ENCODE measurements around the gene KIF3C. TPM values are rescaled to one million over a fixed set of nuclear protein-coding genes. Genes with fewer than 3 reads are reported as not detected.
"Not testable (repeated sequence)": the region's sequence is repeated elsewhere in the genome, so short reads cannot be mapped to it uniquely, and the experiment has no call there.

Gene KIF3C
- total RNA-seq, 1 donor from 2014 or later: 6.0 TPM

- DNase-seq (peak; percentile 81), ATAC-seq (peak; percentile 97 to 99)
- H3K27me3 ChIP-seq (ENCODE audit: low read depth): no peaks in the 10 kb centered on the region
- TF ChIP-seq CTCF (IDR thresholded peaks at IDR 0.05): no peak
- no peak overlapping the region for H3K4me3 ChIP-seq
- H3K4me1 ChIP-seq: peaks cover 16% of the 10 kb centered on the region
- intact Hi-C loops (cut with DNase I): no loop called here
- no peaks in the 10 kb centered on the region for H3K36me3 ChIP-seq
- H3K9me3 ChIP-seq: no peaks in the 10 kb centered on the region
- peak overlapping the region; percentile 57 for H3K27ac ChIP-seq
Observed at GRCh38 chr2:26018184-26019055, 36.1 kb upstream of the KIF3C start.

GRCh38 chr2:26017464-26018183 lies 35.3 kb upstream of the KIF3C start:
- intact Hi-C loops (cut with DNase I): no loop called here
- ATAC-seq (no peak), DNase-seq (no peak)
- Histone ChIP-seq H3K4me3 (no peak overlapping the region), H3K36me3 (no peaks in the 10 kb centered on the region), H3K9me3 (no peaks in the 10 kb centered on the region), H3K4me1 (peaks cover 23% of the 10 kb centered on the region), H3K27ac (peak overlapping the region; percentile 57), H3K27me3 (ENCODE audit: low read depth) (no peaks in the 10 kb centered on the region)
- no peak for TF ChIP-seq CTCF (IDR thresholded peaks at IDR 0.05)

DNA sequence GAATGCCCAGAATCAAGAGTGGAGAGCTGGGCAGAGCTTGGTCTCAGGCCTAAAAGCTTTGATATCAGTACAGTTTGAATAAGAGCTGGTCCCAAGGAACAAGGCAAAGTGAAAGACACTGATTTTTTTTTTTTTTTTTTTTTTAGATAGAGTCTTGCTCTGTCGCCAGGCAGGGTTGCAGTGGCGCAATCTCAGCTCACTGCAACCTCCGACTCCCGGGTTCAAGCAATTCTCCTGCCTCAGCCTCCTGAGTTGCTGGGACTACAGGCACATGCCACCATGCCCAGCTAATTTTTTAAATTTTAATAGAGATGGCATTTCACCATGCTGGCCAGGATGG lies 34.4 kb upstream of the KIF3C start:
- not testable (repeated sequence) for H3K9me3 ChIP-seq
- H3K27ac ChIP-seq: peak overlapping the region; percentile 31

GRCh38 chr2:26016012-26016705 lies 33.9 kb upstream of the KIF3C start:
- intact Hi-C loops (cut with DNase I): no loop called here
- no peaks in the 10 kb centered on the region for H3K9me3 ChIP-seq
- no peak for TF ChIP-seq CTCF (IDR thresholded peaks at IDR 0.05)
- no peak overlapping the region for H3K4me3 ChIP-seq
- DNase-seq: no peak
- H3K27ac ChIP-seq: peak overlapping the region; percentile 31
- H3K27me3 ChIP-seq (ENCODE audit: low read depth): no peaks in the 10 kb centered on the region
- ATAC-seq: no peak
- no peaks in the 10 kb centered on the region for H3K36me3 ChIP-seq
- H3K4me1 ChIP-seq: peaks cover 38% of the 10 kb centered on the region

More for the DNA sequence above, 34.4 kb upstream of the KIF3C start:
- H3K27me3 ChIP-seq (ENCODE audit: low read depth); H3K36me3 ChIP-seq; intact Hi-C loops (cut with DNase I); ATAC-seq; DNase-seq; H3K4me3 ChIP-seq: not testable (repeated sequence)
- peaks cover 33% of the 10 kb centered on the region for H3K4me1 ChIP-seq

DNA sequence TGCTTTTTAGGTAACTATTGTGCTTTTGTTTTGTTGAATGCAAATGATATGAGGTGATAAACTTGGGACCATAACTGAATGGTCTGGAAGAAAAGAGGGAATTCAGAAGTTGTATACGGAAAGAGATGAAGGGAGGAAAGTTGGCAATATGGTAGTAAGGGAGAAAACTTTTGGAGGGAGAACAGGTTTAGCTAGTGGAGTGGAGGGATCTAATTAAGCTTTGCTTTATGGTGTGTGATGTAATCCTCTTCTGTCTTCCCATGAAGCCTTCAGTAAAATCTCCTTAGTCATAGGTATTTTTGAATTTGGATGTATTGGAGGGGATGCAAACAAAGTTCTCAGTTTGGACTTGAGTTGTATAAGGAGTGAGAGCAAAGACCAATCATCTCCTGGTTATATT lies 31.4 kb upstream of the KIF3C start:
- Histone ChIP-seq H3K27ac (no peak overlapping the region), H3K4me3 (no peak overlapping the region), H3K9me3 (no peaks in the 10 kb centered on the region), H3K36me3 (no peaks in the 10 kb centered on the region), H3K27me3 (ENCODE audit: low read depth) (no peaks in the 10 kb centered on the region), H3K4me1 (peaks cover 48% of the 10 kb centered on the region)
- DNase-seq (no peak), ATAC-seq (no peak)
- intact Hi-C loops (cut with DNase I): no loop called here
- no peak for TF ChIP-seq CTCF (IDR thresholded peaks at IDR 0.05)
